ENCODE results near the gene RABAC1.

- TF ChIP-seq CTCF (IDR thresholded peaks at IDR 0.05) (no peak), POLR2A (IDR thresholded peaks at IDR 0.05) (no peak)
These were observed 36.5 kb downstream of the RABAC1 start for GRCh38 chr19:41922585-41922984.
